C4-2B (cell line): Measurements from ENCODE around the gene CCNL2.

Source experiments
- CTCF ChIP-seq: fragments of 450-650 bp; conservative IDR thresholded peaks from 2 replicates; pipeline ENCODE4 v1.5.1; 2017; ENCODE audit warnings: mild to moderate bottlenecking
- ZFX ChIP-seq: fragments of 450-650 bp; IDR thresholded peaks from 2 replicates; pipeline ENCODE4 v1.6.1; 2017

DNA sequence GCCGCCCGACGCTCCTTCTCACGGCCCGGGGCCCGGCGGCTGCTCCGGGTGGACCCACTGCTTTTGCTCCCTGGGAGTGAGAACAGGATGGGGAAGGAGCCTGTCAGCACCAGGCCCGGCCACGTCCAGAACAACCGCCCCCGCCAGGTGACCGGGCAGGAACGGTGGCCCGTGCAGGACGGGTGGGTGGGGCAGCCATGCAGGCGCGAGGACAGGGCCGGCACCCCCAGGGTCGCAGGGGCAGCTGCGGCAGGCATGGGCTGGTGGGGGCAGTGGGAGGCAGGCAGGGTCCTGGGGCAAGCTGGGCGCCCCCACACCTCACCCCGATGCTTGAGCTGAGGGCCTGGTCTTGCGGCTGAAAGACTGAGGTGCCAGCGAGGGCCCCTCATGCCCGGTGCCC, 62.7 kb downstream of the CCNL2 start:
- TF ChIP-seq CTCF: no peak
- TF ChIP-seq ZFX: no peak
